Mesothelial cell of epicardium (in vitro differentiated cells): ENCODE data around the gene CRYBG1. TPM values are rescaled to one million over a fixed set of nuclear protein-coding genes. Genes with fewer than 3 reads are reported as not detected.
A peak's percentile ranks its signal among the peaks of the same experiment; 100 is the strongest.

ENCODE experiments used
- DNase-seq, 2 experiments: peaks; one replicate each; pipeline ENCODE4 v3.0.0; 2021; ENCODE audit warnings: low spot score in 2 of 2; ENCODE audit not compliant: unreplicated experiment in 2 of 2
- H3K27ac Mint-ChIP-seq: 2 replicates; pipeline ENCODE4 v1.8.0; 2021; ENCODE audit warnings: mixed read lengths
- H3K27me3 Mint-ChIP-seq: 2 replicates; pipeline ENCODE4 v1.8.0; 2021; ENCODE audit warnings: low read depth, mixed read lengths
- H3K36me3 Mint-ChIP-seq: 2 replicates; pipeline ENCODE4 v1.8.0; 2021; ENCODE audit warnings: mixed read lengths
- H3K4me1 Mint-ChIP-seq: 2 replicates; pipeline ENCODE4 v1.8.0; 2021; ENCODE audit warnings: mixed read lengths
- H3K4me3 Mint-ChIP-seq: 2 replicates; pipeline ENCODE4 v1.8.0; 2021; ENCODE audit warnings: mild to moderate bottlenecking, moderate library complexity, mixed read lengths
- H3K9me3 Mint-ChIP-seq: 2 replicates; pipeline ENCODE4 v1.8.0; 2021; ENCODE audit warnings: mixed read lengths
- CTCF ChIP-seq: fragments of 200-600 bp; sonication (generic); IDR thresholded peaks from one replicate; pipeline ENCODE4 v1.5.0; 2021; ENCODE audit warnings: antibody characterized with exemption; ENCODE audit not compliant: unreplicated experiment
- total RNA-seq: library from RNA; stranded (reverse); gene quantifications from 3 replicates; pipeline ENCODE4 v1.2.1, GENCODE V29; 2021

Gene CRYBG1
- total RNA-seq, 1 donor from 2014 or later = 0.74 TPM

DNA sequence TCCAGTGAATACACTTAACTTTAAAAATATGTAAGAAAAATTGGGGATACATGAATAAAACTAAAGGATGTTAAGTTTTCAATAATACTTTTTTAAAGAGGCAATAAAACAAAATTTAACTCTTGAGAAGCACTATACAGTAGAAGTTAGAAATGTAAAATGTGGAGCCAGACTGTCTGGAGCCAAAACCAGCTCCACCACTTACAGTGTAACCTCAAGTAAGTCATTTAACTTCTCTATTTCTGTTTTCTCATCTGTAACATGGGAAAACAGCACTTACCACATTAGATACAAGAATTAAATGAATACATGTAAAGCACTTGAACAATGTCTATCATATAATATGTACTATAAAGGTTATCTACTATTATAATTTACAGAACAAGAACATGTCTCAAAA is 41.7 kb upstream of the CRYBG1 start:
- no peak overlapping the region for H3K27ac Mint-ChIP-seq
- H3K4me1 Mint-ChIP-seq = peaks cover 35% of the 10 kb centered on the region
- DNase-seq = no peak
- H3K27me3 Mint-ChIP-seq = no peaks in the 10 kb centered on the region
- H3K36me3 Mint-ChIP-seq = peaks cover 13% of the 10 kb centered on the region
- H3K9me3 Mint-ChIP-seq = peaks cover 3% of the 10 kb centered on the region
- no peak for TF ChIP-seq CTCF
- no peak overlapping the region for H3K4me3 Mint-ChIP-seq

DNA sequence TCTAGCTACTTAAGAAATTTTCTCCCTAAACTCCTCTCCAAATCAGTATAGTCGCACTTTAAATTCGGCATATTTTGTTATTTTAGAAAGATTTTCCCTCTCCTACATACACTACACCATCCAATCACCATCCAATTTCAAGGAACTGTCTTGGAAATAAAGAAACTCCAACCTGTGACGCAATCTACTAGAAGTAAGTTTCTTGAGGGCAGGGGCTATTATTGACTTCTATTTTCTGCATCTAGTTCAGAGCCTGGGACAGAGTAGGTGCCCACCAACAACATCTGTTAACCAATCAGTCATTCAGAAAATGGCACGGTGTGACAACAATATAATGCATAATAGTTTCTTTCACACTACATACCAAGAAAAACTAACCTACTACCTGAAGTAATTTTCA is 38.6 kb upstream of the CRYBG1 start:
- Mint-ChIP-seq H3K27me3 (no peaks in the 10 kb centered on the region), H3K4me3 (no peak overlapping the region), H3K9me3 (peaks cover 3% of the 10 kb centered on the region), H3K27ac (no peak overlapping the region), H3K36me3 (peaks cover 4% of the 10 kb centered on the region), H3K4me1 (peaks cover 36% of the 10 kb centered on the region)
- no peak for TF ChIP-seq CTCF
- no peak for DNase-seq

- H3K4me1 Mint-ChIP-seq = peaks cover 26% of the 10 kb centered on the region
- TF ChIP-seq CTCF = no peak
- no peak for DNase-seq
- peaks cover 4% of the 10 kb centered on the region for H3K36me3 Mint-ChIP-seq
- peaks cover 17% of the 10 kb centered on the region for H3K27me3 Mint-ChIP-seq
- H3K4me3 Mint-ChIP-seq = peak overlapping the region; percentile 99
- peaks cover 3% of the 10 kb centered on the region for H3K9me3 Mint-ChIP-seq
- peak overlapping the region; percentile 99 for H3K27ac Mint-ChIP-seq
Measured at GRCh38 chr6:106324726-106325335, 35.7 kb upstream of the CRYBG1 start.

DNA sequence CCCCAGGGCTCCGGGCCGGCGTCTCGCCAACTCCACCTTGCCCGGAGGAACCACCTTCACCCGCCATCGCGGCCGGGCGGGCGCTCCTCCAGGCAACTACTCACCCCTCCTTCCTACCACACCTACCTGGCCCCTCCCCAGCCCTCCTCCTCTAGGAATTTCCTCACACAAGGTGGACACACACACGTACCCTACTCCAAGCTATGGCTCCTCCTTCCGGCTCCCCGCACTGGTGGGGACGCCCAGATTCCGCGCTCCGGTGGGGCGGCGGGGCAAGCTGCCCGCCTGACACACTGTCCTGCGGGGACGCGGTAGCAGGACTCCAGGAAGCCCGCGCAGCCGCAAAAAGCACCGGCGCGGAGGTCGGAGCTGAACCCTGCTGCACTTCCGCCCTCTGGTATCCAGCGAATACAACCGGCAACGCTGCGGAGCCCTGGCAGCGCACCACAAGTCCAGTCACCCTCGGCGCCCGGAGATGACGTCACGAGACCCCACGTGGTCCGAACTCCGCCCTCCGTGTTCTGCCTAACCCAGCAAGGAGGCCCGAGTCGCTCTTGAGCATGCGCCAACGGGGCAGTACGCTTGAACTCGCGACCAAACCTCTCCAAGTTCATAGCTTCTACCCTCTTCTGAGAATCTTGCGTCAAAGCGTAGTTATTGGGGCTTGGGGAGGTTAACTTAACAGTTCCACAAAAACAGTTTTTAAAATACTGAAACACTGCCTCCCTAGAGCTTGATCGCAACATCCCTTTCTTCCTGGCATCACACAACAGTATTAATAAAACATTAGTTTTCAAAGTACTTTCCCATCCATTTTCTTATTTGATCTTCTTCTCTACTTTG is 35.0 kb upstream of the CRYBG1 start, which contains the start of gene ATG5:
ATG5 (minus strand) TSS at position 425 of the 843 bp plus-strand sequence. CDS start 9,552 bp downstream, outside the sequence.
- peak within 1 kb of the TSS; percentile 99 for H3K27ac Mint-ChIP-seq
- H3K36me3 Mint-ChIP-seq = peaks cover 4% of the 10 kb centered on the region
- DNase-seq = peak; percentile 95 to 100
- H3K4me3 Mint-ChIP-seq = peak within 1 kb of the TSS; percentile 99
- H3K4me1 Mint-ChIP-seq = peaks cover 24% of the 10 kb centered on the region
- TF ChIP-seq CTCF = no peak
- H3K9me3 Mint-ChIP-seq = peaks cover 3% of the 10 kb centered on the region
- H3K27me3 Mint-ChIP-seq = peaks cover 23% of the 10 kb centered on the region

DNA sequence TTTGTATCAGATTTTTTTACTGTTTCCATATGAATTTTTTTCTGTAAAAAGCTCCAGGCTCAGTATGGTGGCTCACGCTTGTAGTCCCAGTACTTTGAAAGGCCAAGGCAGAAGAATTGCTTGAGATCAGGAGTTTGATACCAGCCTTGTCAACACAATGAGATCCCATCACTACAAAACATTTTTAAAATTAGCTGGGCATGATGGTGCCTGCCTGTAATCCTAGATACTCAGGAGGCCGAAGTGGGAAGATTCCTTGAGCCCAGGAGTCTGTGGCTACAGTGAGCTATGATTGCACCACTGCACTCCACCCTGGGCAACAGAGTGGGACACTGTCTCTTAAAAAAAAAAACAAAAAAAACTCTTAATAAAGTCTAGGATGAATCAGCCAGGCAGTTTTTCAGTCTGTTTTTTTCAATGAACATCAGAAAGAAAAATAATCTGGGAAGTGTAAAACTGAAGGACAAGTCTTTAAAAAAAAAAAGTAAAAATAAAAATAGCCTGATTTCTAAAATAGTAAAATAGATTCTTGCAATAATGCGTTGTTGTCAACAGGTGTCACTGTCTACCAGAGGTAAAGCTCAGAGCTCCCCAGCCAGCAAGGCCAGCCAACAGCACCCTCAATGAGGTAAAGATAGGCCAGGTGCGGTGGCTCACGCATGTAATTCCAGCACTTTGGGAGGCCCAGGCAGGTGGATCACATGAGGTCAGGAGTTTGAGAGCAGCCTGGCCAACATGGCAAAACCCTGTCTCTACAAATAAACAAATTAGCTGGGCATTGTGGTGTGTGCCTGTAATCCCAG is 25.7 kb upstream of the CRYBG1 start:
- H3K4me1 Mint-ChIP-seq = peaks cover 15% of the 10 kb centered on the region
- no peak for DNase-seq
- H3K27ac Mint-ChIP-seq = no peak overlapping the region
- H3K4me3 Mint-ChIP-seq = no peak overlapping the region
- H3K36me3 Mint-ChIP-seq = no peaks in the 10 kb centered on the region
- peaks cover 4% of the 10 kb centered on the region for H3K9me3 Mint-ChIP-seq
- TF ChIP-seq CTCF = peak; percentile 76
- peaks cover 18% of the 10 kb centered on the region for H3K27me3 Mint-ChIP-seq
